Peyer's patch (tissue), 4 donors: ENCODE results near the gene IL5RA. TPM values are rescaled to one million over a fixed set of nuclear protein-coding genes. Genes with fewer than 3 reads are reported as not detected.

Experiments
- DNase-seq, 3 donors: peaks; one replicate each; pipeline ENCODE4 v3.0.0-alpha.2; 2017 to 2019
- H3K27ac ChIP-seq, 4 donors: fragments of 200-600 bp; sonication (generic); one replicate each; pipeline ENCODE4 v1.5.1; 2016 to 2019
- H3K27me3 ChIP-seq, 2 donors: fragments of 200-600 bp; sonication (generic); one replicate each; pipeline ENCODE4 v1.5.1; 2019
- H3K36me3 ChIP-seq, 3 donors: fragments of 200-600 bp; sonication (generic); one replicate each; pipeline ENCODE4 v1.5.1; 2016 to 2019
- H3K4me1 ChIP-seq, 4 donors: fragments of 200-600 bp; sonication (generic); one replicate each; pipeline ENCODE4 v1.5.1; 2016 to 2019
- H3K4me3 ChIP-seq, 4 donors: fragments of 200-600 bp; sonication (generic); 1 replicate in 3 of 4; 2 replicates in 1 of 4; pipeline ENCODE4 v1.5.1; 2016 to 2019; ENCODE audit warnings: mild to moderate bottlenecking in 1 of 4
- H3K9me3 ChIP-seq, 4 donors: fragments of 200-600 bp; sonication (generic); one replicate each; pipeline ENCODE4 v1.5.1; 2016 to 2019; ENCODE audit warnings: mild to moderate bottlenecking in 1 of 4
- CTCF ChIP-seq, 6 experiments: fragments of 450-650 bp in 4 of 6; fragments of 200-600 bp in 2 of 6; sonication (generic) in 1 of 6; IDR thresholded peaks; one replicate each; pipeline ENCODE4 v1.5.1; 2017 to 2019; ENCODE audit warnings: antibody characterized with exemption in 6 of 6, mild to moderate bottlenecking in 3 of 6, moderate library complexity in 1 of 6
- POLR2A ChIP-seq, 2 donors: fragments of 450-650 bp; IDR thresholded peaks; one replicate each; pipeline ENCODE4 v1.5.1; 2017; ENCODE audit warnings: antibody characterized with exemption in 2 of 2, mild to moderate bottlenecking in 2 of 2, moderate library complexity in 2 of 2
- small RNA-seq, 2 donors: library from RNA; depleted of rRNA; stranded (forward); fragments of <200 nt; gene quantifications; one replicate each; pipeline ENCODE3, GENCODE V24; 2016
- total RNA-seq, 4 donors: library from RNA; depleted of rRNA; stranded (reverse); fragments of >200 nt; gene quantifications; one replicate each; pipeline ENCODE4 v1.1.0, GENCODE V29; 2016

The IL5RA gene
- total RNA-seq, 4 donors from 2014 or later = 2.1 TPM; not detected in 3

DNA sequence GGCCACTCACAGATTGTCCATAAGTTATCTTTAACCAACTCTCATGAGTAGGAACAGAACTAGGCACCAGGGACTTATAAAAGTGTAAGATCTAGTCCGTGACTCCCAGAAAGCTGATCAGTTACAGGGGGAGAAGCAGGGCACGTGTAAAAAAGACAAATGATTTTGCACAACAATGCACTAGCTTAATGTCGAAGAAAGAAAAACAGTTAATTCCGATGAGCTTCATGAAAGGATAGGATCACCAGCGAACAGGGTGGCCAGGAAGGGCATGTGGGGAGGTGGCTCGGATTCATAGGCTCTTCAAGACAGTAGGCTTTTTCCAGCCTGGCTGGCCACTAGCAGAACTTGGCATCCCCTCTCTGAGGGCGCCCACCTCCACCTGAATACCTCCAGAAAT lies 90.0 kb downstream of the IL5RA start:
- H3K36me3 ChIP-seq = no peaks in the 10 kb centered on the region
- no peak overlapping the region for H3K27ac ChIP-seq
- H3K4me3 ChIP-seq = no peak overlapping the region
- no peaks in the 10 kb centered on the region for H3K4me1 ChIP-seq
- DNase-seq = no peak
- no peaks in the 10 kb centered on the region for H3K9me3 ChIP-seq
- no peaks in the 10 kb centered on the region for H3K27me3 ChIP-seq
- TF ChIP-seq CTCF (IDR thresholded peaks at IDR 0.05) = no peak
- no peak for TF ChIP-seq POLR2A (IDR thresholded peaks at IDR 0.05)

Small RNA genes lying within 50 kb of the gene (small RNA-seq; reads per million reads assigned to genes)
- gene RF00416 = 0 reads per million in 2 donors

Other genes starting within 250 kb of the IL5RA start
- 10 to 100 TPM; 22.6 to 52.0 (median 31.7) TPM for gene TRNT1, start 16.6 kb upstream of the IL5RA start, total RNA-seq
- 100 to 1,000 TPM in 2 of 4 donors, 10 to 100 TPM in 2; 70.1 to 314 (median 89.7) TPM for gene CRBN, start 69.3 kb upstream of the IL5RA start, total RNA-seq